Kidney glomerular epithelial cell (primary cell): ENCODE results near the gene MED16.
"Not testable (repeated sequence)": the region's sequence is repeated elsewhere in the genome, so short reads cannot be mapped to it uniquely, and the experiment has no call there.

Experiments
- DNase-seq: peaks from one replicate; lab custom pipeline; 2025; lab: John Stamatoyannopoulos, UW

The MED16 gene

DNA sequence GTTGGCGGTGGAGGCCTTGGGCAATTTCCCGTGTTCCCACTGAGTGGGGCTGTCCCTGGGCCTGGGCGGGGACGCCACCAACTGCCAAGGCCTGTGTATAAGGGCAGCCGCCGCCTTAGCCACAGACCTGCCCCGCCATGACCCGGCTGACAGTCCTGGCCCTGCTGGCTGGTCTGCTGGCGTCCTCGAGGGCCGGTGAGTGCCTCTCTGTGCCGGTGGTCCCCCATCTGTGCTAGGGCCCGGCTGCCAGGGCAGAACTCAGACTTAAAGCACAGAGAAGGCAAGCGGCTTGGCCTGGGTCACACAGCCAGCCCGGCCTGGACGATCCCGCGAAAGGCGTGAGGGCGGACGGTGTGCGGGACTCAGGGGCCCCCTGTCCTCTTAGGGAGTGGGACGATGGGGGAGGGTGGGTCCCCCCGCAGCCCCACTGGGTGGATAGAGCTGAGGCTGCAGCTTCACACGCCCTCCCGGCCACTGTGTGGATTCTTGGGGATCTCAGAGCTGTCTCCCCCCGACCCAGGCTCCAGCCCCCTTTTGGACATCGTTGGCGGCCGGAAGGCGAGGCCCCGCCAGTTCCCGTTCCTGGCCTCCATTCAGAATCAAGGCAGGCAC lies 65.2 kb downstream of the MED16 start, which contains the start of gene AZU1:
TSS of gene AZU1 (plus strand) at position 128 of the 612 bp plus-strand sequence. CDS start at position 138, 10 bp downstream.
- DNase-seq, result no peak

DNA sequence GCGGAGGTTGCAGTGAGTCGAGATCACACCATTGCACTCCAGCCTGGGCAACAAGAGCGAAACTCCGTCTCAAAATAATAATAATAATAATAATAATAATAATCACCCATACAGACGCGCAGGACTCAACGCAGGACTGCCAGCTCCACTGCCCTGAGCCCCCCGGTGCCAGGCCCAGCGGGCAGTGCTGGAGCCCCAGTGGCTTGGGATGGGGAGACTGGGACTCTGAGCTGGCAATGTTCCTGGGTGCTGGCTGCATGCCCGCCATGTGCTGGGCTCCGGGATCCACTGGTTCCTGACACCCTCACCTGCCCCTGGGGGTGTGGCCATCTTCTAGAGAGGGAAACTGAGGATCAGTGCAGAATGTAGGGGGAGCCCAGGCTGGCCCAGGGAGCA lies 65.7 kb downstream of the MED16 start:
- no peak for DNase-seq

DNA sequence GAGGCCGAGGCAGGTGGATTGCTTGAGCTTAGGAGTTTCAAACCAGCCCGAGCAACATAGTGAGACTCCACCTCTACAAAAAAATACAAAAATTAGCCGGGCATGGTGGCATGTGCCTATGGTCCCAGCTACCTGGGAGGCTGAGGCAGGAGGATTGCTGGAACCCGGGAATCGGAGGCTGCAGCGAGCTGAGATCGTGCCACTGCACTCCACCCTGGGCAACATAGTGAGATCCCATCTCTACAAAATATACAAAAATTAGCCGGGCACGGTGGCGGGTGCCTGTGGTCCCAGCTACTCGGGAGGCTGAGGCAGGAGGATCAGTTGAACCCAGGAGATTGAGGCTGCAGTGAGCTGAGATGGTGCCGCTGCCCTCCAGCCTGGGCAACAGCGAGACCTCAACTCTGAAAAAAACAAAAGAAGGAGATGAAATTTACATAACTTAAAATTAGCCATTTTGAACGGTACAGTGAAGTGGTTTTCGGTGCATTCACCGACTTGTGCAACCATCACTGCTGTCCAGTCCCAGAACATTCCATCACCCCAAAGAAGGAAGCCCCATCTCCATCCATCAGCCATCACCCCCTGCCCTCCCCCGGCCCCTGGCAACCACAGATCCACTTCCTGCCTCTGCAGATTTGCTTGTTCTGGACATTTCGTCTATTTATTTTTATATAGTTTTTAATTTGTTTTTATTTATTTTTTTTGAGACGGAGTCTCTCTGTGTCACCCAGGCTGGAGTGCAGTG lies 66.9 kb downstream of the MED16 start:
- DNase-seq, result no peak

DNA sequence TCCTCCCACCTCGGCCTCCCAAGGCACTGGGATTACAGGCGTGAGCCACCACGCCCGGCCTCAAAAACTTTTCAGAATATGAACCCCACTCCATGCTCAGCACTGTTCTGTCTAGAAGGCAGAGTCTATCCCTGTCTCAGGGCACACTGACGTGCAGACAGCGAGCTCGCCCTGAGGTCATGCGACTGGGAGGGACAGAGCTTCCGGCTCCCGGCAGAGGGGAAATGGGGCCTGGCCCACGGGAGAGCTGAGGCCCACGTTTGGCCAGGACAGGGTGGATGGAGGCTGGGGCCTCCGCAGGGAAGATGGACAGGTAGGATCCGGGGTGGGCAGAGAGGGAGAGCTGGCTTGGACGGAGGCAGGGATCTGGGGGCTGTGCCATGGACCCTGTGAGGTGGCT lies 68.1 kb downstream of the MED16 start:
- no peak for DNase-seq

DNA sequence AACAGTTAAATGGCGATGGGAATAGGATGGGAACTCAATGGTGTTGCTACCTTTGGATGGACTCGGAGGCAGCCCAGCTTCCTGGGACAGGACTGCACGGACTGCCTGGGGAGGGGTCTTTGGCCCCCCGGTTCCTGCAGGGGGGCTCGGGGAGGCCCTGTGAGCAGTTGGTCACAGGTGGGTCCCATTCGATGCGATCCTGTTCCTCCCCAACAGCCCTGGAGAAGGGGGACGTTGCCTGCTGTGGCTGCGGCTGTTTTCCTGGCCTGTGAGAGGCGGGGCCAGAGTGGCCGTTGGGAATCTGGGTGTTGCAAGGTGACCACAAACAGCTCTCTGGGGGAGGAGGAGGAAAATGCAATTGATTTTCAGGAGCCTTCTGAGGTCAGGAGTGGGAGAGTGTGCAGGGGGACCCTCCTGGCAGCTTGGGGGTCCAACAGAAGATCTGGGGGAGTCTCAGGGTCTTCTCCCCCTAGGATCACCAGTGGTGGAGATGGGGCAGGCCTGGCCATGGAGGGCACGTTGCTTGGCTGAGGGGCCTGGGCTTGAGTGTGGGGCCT lies 69.3 kb downstream of the MED16 start:
- DNase-seq, result no peak

DNA sequence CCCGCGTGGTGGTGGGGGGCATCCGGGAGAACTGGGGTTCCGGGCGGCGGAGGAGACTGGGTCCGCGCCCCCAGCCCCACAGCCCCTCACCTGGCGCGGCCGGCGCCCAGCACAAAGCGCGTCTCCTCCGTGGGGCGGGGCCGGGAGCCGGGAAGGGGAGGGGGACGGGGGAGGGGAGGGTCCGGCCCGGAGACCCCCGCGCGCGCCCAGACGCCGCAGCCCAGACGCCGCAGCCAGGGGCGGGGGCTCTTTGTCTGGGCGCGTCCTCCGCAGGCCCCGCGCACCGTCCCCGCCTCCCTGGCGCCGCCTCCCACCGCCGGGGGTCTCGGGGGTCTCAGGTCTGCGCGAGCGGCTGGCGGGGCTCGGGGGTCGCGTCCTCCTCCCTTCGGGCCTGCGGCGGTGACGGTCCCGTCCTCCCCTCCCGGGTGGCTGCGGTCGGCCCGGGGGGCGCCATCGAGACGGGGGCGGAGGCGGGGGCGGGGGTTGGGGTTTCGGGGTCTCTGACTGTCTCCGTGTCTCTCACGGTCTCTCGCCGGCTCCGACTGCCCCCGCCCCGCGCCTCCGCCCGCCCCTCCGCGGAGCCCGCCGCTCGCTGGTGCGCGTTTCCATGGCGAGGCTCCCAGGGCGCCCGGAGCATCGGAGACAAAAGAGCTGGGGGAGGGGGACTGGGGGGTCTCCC lies 71.0 kb downstream of the MED16 start, which contains the start of gene PLPPR3:
TSS of gene PLPPR3 (minus strand) at position 131 of the 679 bp plus-strand sequence. CDS start 396 bp downstream, outside the sequence.
- DNase-seq, result no peak

DNA sequence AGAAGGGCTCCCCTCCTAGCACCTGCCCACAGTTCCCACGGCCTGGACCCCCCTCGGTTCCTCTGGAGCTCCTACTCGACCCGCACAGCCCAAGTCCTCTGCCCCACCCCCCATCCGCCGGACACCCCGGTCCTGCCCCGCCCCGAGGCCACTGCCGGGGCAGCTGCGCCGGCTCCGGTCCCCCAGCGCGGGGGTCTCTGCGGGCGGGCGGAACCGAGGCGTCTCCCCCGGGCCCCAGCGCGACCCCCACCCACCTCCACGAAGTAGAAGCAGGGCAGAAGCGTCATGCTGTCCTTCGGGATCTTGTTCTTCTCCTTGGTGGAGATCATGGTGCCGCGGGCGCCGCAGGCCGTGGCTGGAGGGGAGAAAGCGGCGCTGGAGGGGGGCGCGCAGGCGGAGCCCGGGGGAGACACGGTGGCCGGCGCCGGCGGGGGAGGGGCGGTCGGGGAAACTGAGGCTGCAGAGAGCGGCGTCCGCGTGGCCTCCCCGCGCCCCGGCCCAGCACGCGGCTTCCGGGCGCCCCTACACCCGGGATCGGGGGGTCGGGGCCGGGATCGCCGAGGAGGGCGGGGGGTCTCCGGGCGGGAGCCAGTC lies 71.7 kb downstream of the MED16 start:
- no peak for DNase-seq

DNA sequence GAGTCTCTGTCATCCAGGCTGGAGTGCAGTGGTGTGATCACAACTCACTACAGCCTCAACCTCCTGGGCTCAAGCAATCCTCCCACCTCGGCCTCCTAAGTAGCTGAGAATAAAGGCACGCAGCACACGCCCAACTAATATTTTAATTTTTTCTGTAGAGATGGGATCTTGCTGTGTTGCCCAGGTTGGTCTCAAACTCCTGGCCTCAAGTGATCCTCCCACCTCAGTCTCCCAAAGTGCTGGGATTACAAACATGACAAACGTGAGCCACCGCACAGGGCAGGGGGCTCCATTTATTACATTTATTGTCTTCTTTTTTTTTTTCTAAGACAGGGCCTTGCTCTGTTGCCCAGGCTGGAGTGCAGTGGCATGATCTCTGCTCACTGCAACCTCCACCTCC lies 72.8 kb downstream of the MED16 start:
- DNase-seq, result not testable (repeated sequence)
